Mesendoderm (in vitro differentiated cells): ENCODE data around the gene LMLN.
A peak's percentile ranks its signal among the peaks of the same experiment; 100 is the strongest.
"Not testable (repeated sequence)": the region's sequence is repeated elsewhere in the genome, so short reads cannot be mapped to it uniquely, and the experiment has no call there.

Experiments
- DNase-seq: peaks from one replicate; pipeline ENCODE4 v3.0.0; 2013
- H2AK5ac ChIP-seq: 2 replicates; pipeline ENCODE4 v1.6.1; 2013; ENCODE audit warnings: low read length, inconsistent platforms
- H2BK120ac ChIP-seq: 2 replicates; pipeline ENCODE4 v1.6.1; 2013; ENCODE audit warnings: low read depth, mild to moderate bottlenecking, low read length, moderate library complexity, mixed read lengths
- H2BK15ac ChIP-seq: replicated peaks from 2 replicates; pipeline ENCODE4 v1.6.1; 2013; ENCODE audit warnings: low read depth, mild to moderate bottlenecking, moderate library complexity
- H2BK5ac ChIP-seq: 2 replicates; pipeline ENCODE4 v1.6.1; 2013; ENCODE audit warnings: low read length, inconsistent platforms
- H3K18ac ChIP-seq: 2 replicates; pipeline ENCODE4 v1.6.1; 2013; ENCODE audit warnings: mild to moderate bottlenecking, low read length, mixed read lengths
- H3K23ac ChIP-seq: one replicate; pipeline ENCODE4 v1.6.1; 2013; ENCODE audit warnings: low read length
- H3K27ac ChIP-seq: 2 replicates; pipeline ENCODE4 v1.5.1; 2013; ENCODE audit warnings: low read depth, mild to moderate bottlenecking, inconsistent platforms, low read length, moderate library complexity
- H3K27me3 ChIP-seq: 2 replicates; pipeline ENCODE4 v1.6.1; 2013; ENCODE audit warnings: low read length, control low read depth, mild to moderate bottlenecking, inconsistent platforms; ENCODE audit not compliant: insufficient read depth, poor library complexity
- H3K36me3 ChIP-seq: 2 replicates; pipeline ENCODE4 v1.6.1; 2013; ENCODE audit warnings: low read length, inconsistent platforms; ENCODE audit not compliant: control insufficient read depth, insufficient read depth
- H3K4ac ChIP-seq: one replicate; pipeline ENCODE4 v1.6.1; 2013; ENCODE audit warnings: low read depth, mild to moderate bottlenecking, low read length, moderate library complexity
- H3K4me1 ChIP-seq: 2 replicates; pipeline ENCODE4 v1.6.1; 2013; ENCODE audit warnings: low read depth, low read length, inconsistent platforms; ENCODE audit not compliant: control insufficient read depth
- H3K4me2 ChIP-seq: 2 replicates; pipeline ENCODE4 v1.6.1; 2013; ENCODE audit warnings: low read length
- H3K4me3 ChIP-seq: 2 replicates; pipeline ENCODE4 v1.5.1; 2013; ENCODE audit warnings: mild to moderate bottlenecking, low read length
- H3K56ac ChIP-seq: one replicate; pipeline ENCODE4 v1.6.1; 2013; ENCODE audit warnings: low read length
- H3K79me1 ChIP-seq: 2 replicates; pipeline ENCODE4 v1.6.1; 2013; ENCODE audit warnings: low read length, inconsistent platforms
- H3K79me2 ChIP-seq: 2 replicates; pipeline ENCODE4 v1.6.1; 2013; ENCODE audit warnings: mild to moderate bottlenecking, low read length; ENCODE audit not compliant: control insufficient read depth, insufficient read depth
- H3K9ac ChIP-seq: 2 replicates; pipeline ENCODE4 v1.6.1; 2013; ENCODE audit warnings: low read length, inconsistent platforms
- H4K5ac ChIP-seq: one replicate; pipeline ENCODE4 v1.6.1; 2013; ENCODE audit warnings: low read length
- H4K8ac ChIP-seq: one replicate; pipeline ENCODE4 v1.6.1; 2013; ENCODE audit warnings: low read depth, mild to moderate bottlenecking, control low read depth, low read length, moderate library complexity
- WGBS: extraction: QIAGEN DNeasy Blood & Tissue Kit; methylation state at CpG from one replicate; pipeline ENCODE4 v1.1.7; 2013; ENCODE audit warnings: low lambda C conversion rate, missing lambda C conversion rate; ENCODE audit not compliant: insufficient coverage; ENCODE audit errors: extremely low coverage; 5-methylcytosine and 5-hydroxymethylcytosine counted together

Gene LMLN

DNA sequence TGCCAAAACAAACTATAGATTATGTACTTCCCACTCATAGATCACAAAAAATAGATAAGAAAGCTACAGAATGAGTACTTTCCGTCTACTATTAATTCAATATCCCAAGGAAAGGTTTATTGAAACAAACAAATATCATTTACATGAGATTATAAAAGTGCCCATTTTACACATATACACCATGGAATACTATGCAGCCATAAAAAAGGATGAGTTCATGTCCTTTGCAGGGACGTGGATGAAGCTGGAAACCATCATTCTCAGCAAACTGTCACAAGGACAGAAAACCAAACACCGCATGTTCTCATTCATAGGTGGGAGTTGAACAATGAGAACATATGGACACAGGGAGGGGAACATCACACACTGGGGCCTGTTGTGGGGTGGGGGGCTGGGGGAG is 32.4 kb upstream of the LMLN start:
- H3K27ac ChIP-seq, H3K9ac ChIP-seq, H3K4me3 ChIP-seq, H2AK5ac ChIP-seq, H3K4me1 ChIP-seq, H3K79me1 ChIP-seq, H3K27me3 ChIP-seq, H3K4me2 ChIP-seq, H3K23ac ChIP-seq, H3K36me3 ChIP-seq, DNase-seq, H4K8ac ChIP-seq, H3K4ac ChIP-seq, H4K5ac ChIP-seq, H2BK5ac ChIP-seq, H2BK15ac ChIP-seq, H3K79me2 ChIP-seq, H3K56ac ChIP-seq, H3K18ac ChIP-seq, H2BK120ac ChIP-seq: not testable (repeated sequence)
- no CpG with 5 or more reads among the region's 3 CpGs for WGBS

DNA sequence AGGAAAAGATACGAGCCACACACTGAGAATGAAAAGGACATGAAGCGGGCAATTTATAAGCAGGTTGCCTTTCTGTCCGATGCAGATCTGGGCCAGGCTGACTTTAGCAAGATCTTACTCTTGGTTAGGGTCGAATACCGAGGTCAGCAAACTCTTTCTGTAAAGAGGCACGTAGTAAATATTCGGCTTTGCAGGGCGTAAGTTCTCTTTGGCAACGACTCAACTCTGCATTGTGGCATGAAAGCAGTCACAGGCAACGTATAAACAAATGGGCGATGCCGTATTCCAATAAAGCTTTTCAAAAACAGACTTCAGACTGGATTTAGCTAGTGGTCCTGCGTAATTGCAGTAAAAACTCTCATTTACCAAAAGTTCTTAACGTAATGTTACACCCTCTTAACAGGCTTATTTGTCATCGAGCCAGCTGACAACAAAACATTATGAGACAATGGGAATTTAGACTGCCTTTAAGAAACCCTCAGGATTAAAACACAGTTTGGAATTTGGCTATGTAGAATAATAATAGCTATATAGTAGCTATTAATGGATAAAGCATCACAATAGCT is 23.1 kb upstream of the LMLN start:
- WGBS, result no CpG with 5 or more reads among the region's 15 CpGs
- Histone ChIP-seq H4K5ac (no peak overlapping the region), H2BK5ac (no peak overlapping the region), H3K27me3 (no peaks in the 10 kb centered on the region), H3K4me1 (no peaks in the 10 kb centered on the region), H2AK5ac (no peak overlapping the region), H3K79me2 (no peaks in the 10 kb centered on the region), H3K4me3 (no peak overlapping the region), H3K9ac (no peak overlapping the region), H3K23ac (no peak overlapping the region), H3K79me1 (no peaks in the 10 kb centered on the region), H3K56ac (no peak overlapping the region), H2BK120ac (no peak overlapping the region), H3K27ac (no peak overlapping the region), H3K4me2 (no peak overlapping the region), H3K36me3 (no peaks in the 10 kb centered on the region), H2BK15ac (no peak overlapping the region), H4K8ac (no peak overlapping the region), H3K4ac (no peak overlapping the region), H3K18ac (no peak overlapping the region)
- no peak for DNase-seq

GRCh38 chr3:197940745-197941384 is 19.2 kb upstream of the LMLN start:
- Histone ChIP-seq H3K23ac (no peak overlapping the region), H2BK15ac (no peak overlapping the region), H2BK5ac (no peak overlapping the region), H2BK120ac (no peak overlapping the region), H3K79me2 (no peaks in the 10 kb centered on the region), H4K8ac (no peak overlapping the region), H4K5ac (no peak overlapping the region), H3K9ac (no peak overlapping the region), H3K4me2 (no peak overlapping the region), H3K56ac (no peak overlapping the region), H3K18ac (no peak overlapping the region), H3K4ac (no peak overlapping the region), H3K36me3 (no peaks in the 10 kb centered on the region), H3K27ac (no peak overlapping the region), H3K4me3 (no peak overlapping the region), H3K27me3 (no peaks in the 10 kb centered on the region), H3K4me1 (no peaks in the 10 kb centered on the region), H2AK5ac (no peak overlapping the region), H3K79me1 (no peaks in the 10 kb centered on the region)
- WGBS, result no CpG with 5 or more reads among the region's 1 CpG
- no peak for DNase-seq

DNA sequence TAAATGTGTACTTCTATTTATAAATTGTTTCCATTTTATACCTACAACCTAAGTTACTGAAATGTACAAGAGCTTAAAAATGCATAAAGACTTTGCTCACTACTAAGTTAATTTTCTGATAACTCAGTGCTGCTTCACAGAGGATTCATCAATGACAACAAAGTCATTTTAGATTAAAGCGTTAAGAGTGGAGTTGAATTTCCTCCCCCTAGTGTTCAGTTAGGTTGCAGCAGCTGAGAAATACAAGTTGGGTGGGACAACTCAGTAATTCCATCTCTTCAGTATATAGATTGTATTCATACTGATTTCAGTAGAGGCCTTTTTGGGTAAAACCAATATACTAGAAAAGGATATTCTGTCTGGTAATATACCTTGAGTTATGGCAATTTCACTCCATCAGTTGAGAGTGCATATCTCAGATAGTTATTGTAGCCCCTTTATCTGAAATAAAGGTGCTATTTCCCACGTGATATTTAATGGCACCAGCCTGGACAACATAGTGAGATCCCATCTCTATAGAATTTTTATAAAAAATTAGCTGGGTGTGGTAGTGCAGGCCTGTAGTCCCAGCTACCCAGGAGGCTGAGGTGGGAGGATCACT is 17.0 kb upstream of the LMLN start:
- H3K27me3 ChIP-seq, result no peaks in the 10 kb centered on the region
- no peak overlapping the region for H2AK5ac ChIP-seq
- WGBS, result no CpG with 5 or more reads among the region's 2 CpGs
- peak; percentile 64 for DNase-seq
- no peaks in the 10 kb centered on the region for H3K4me1 ChIP-seq
- no peak overlapping the region for H2BK15ac ChIP-seq
- no peak overlapping the region for H2BK120ac ChIP-seq
- no peaks in the 10 kb centered on the region for H3K36me3 ChIP-seq
- no peaks in the 10 kb centered on the region for H3K79me1 ChIP-seq
- H3K27ac ChIP-seq, result no peak overlapping the region
- no peak overlapping the region for H3K18ac ChIP-seq
- H3K79me2 ChIP-seq, result no peaks in the 10 kb centered on the region
- H2BK5ac ChIP-seq, result no peak overlapping the region
- no peak overlapping the region for H4K5ac ChIP-seq
- no peak overlapping the region for H3K56ac ChIP-seq
- H4K8ac ChIP-seq, result no peak overlapping the region
- no peak overlapping the region for H3K9ac ChIP-seq
- no peak overlapping the region for H3K4me2 ChIP-seq
- no peak overlapping the region for H3K23ac ChIP-seq
- no peak overlapping the region for H3K4me3 ChIP-seq
- H3K4ac ChIP-seq, result no peak overlapping the region

- H3K79me2 ChIP-seq, result peaks cover 30% of the 10 kb centered on the region
- peak overlapping the region; percentile 62 for H3K9ac ChIP-seq
- peak overlapping the region; percentile 78 for H3K56ac ChIP-seq
- no peaks in the 10 kb centered on the region for H3K4me1 ChIP-seq
- H2BK15ac ChIP-seq, result no peak overlapping the region
- peaks cover 9% of the 10 kb centered on the region for H3K36me3 ChIP-seq
- no peak overlapping the region for H2BK120ac ChIP-seq
- no peak overlapping the region for H2BK5ac ChIP-seq
- peak overlapping the region; percentile 48 for H3K4me3 ChIP-seq
- peaks cover 4% of the 10 kb centered on the region for H3K79me1 ChIP-seq
- H3K4me2 ChIP-seq, result peak overlapping the region; percentile 51
- DNase-seq, result peak; percentile 40
- no peak overlapping the region for H2AK5ac ChIP-seq
- H3K4ac ChIP-seq, result no peak overlapping the region
- no peak overlapping the region for H4K5ac ChIP-seq
- H3K27me3 ChIP-seq, result no peaks in the 10 kb centered on the region
- no peak overlapping the region for H3K18ac ChIP-seq
- no peak overlapping the region for H3K23ac ChIP-seq
- H4K8ac ChIP-seq, result no peak overlapping the region
- WGBS, result no CpG with 5 or more reads among the region's 17 CpGs
- H3K27ac ChIP-seq, result no peak overlapping the region
These were observed 10.7 kb upstream of the LMLN start for GRCh38 chr3:197949191-197949777.
